DLD1 (cell line): ENCODE data around the gene IDUA.
"Not testable (repeated sequence)": the region's sequence is repeated elsewhere in the genome, so short reads cannot be mapped to it uniquely, and the experiment has no call there.

ENCODE experiments used
- in situ Hi-C: cut with HindIII; loops from 2 replicates; pipeline ENCODE4 v1.10.0; 2017; ENCODE audit warnings: low sequenced_read_pairs

Gene IDUA

GRCh38 chr4:999240-999863 is 12.5 kb downstream of the IDUA start:
- in situ Hi-C loops, result not testable (repeated sequence)

- in situ Hi-C loops, result no loop called here
These were observed 13.1 kb downstream of the IDUA start for GRCh38 chr4:999882-1000425.

GRCh38 chr4:1000686-1001260 is 13.9 kb downstream of the IDUA start:
- in situ Hi-C loops, result no loop called here

- in situ Hi-C loops, result no loop called here
These were observed 14.8 kb downstream of the IDUA start for GRCh38 chr4:1001561-1002130.

- in situ Hi-C loops, result no loop called here
These were observed 15.3 kb downstream of the IDUA start for GRCh38 chr4:1002131-1002630.

- in situ Hi-C loops, result no loop called here
These were observed 15.9 kb downstream of the IDUA start for GRCh38 chr4:1002631-1003251.

GRCh38 chr4:1003271-1004070 is 16.6 kb downstream of the IDUA start:
- in situ Hi-C loops, result no loop called here

GRCh38 chr4:1004071-1004418 is 17.2 kb downstream of the IDUA start:
- in situ Hi-C loops, result no loop called here

GRCh38 chr4:1004557-1005485 is 18.0 kb downstream of the IDUA start:
- in situ Hi-C loops, result no loop called here

- in situ Hi-C loops, result no loop called here
These were observed 20.0 kb downstream of the IDUA start for GRCh38 chr4:1006856-1007255.

- in situ Hi-C loops, result no loop called here
These were observed 22.1 kb downstream of the IDUA start for GRCh38 chr4:1008840-1009541.

- in situ Hi-C loops, result no loop called here
These were observed 22.9 kb downstream of the IDUA start for GRCh38 chr4:1009542-1010394.

- in situ Hi-C loops, result no loop called here
These were observed 23.7 kb downstream of the IDUA start for GRCh38 chr4:1010395-1011021.

GRCh38 chr4:1011022-1011665 is 24.3 kb downstream of the IDUA start, which contains the start of gene FGFRL1:
TSS of gene FGFRL1 (plus strand) at chr4:1011626. CDS start at chr4:1012486, 860 bp downstream.
- in situ Hi-C loops, result no loop called here

- in situ Hi-C loops, result no loop called here
These were observed 24.8 kb downstream of the IDUA start for GRCh38 chr4:1011666-1012033.

- in situ Hi-C loops, result no loop called here
These were observed 25.3 kb downstream of the IDUA start for GRCh38 chr4:1012034-1012739.
